NT2/D1 (cell line): ENCODE data around the gene PRX.

ENCODE experiments used
- YY1 ChIP-seq: IDR thresholded peaks from 2 replicates; pipeline ENCODE4 v1.6.1; 2011; ENCODE audit not compliant: insufficient read length, insufficient read depth
- ZNF274 ChIP-seq: IDR thresholded peaks from 2 replicates; pipeline ENCODE4 v1.6.1; 2011; ENCODE audit warnings: mild to moderate bottlenecking, low read depth, low read length

DNA sequence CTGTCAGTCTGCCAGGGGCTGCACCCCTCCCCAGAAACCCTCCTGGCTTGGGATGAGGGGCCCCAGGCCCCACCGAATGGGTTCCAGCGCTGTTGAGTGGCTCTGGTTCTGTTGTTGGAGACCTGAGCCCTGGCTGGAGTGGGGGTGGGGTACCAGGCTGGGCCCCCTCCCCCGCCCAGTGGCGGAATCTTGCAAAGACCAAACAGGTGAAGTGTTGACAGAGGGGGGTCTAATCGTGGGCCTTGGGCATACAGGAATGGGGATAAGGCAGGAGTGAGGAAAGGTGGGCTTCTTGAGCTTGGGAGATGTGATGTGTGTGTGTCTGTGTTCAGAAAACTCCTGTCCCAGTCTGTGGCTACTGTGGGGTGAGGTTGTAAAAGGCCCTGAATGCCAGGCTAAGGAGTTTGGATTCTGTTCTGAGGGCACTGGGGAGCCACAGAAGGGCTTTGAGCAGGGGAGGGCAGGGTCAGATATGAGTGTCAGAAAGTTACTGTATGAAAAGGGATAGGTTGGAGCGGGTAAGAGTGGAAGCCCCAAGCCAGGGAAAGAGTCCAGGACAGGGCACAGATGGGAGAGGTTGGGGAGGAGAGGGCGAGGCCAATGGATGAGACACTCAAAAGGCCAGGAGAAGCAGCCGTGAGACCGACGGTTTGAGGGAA is 23.0 kb downstream of the PRX start, which contains the start of gene HIPK4:
- no peak for TF ChIP-seq ZNF274
- TF ChIP-seq YY1: no peak
